ENCODE data around the gene DOCK4. TPM values are rescaled to one million over a fixed set of nuclear protein-coding genes. Genes with fewer than 3 reads are reported as not detected.

DOCK4 gene
- total and polyA plus RNA-seq, 4 donors, result 7.2 to 48.9 (median 12.8) TPM

GRCh38 chr7:111678986-111679385, 527.2 kb downstream of the DOCK4 start:
- no peak for DNase-seq (ENCODE audit: low spot score)
- TF ChIP-seq, protein P1, sequence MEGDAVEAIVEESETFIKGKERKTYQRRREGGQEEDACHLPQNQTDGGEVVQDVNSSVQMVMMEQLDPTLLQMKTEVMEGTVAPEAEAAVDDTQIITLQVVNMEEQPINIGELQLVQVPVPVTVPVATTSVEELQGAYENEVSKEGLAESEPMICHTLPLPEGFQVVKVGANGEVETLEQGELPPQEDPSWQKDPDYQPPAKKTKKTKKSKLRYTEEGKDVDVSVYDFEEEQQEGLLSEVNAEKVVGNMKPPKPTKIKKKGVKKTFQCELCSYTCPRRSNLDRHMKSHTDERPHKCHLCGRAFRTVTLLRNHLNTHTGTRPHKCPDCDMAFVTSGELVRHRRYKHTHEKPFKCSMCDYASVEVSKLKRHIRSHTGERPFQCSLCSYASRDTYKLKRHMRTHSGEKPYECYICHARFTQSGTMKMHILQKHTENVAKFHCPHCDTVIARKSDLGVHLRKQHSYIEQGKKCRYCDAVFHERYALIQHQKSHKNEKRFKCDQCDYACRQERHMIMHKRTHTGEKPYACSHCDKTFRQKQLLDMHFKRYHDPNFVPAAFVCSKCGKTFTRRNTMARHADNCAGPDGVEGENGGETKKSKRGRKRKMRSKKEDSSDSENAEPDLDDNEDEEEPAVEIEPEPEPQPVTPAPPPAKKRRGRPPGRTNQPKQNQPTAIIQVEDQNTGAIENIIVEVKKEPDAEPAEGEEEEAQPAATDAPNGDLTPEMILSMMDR (IDR thresholded peaks at IDR 0.05; ENCODE audit: low read depth, low read length, missing input control), result no peak
- no peak for TF ChIP-seq REST (IDR thresholded peaks at IDR 0.05)
- TF ChIP-seq RAD21 (IDR thresholded peaks at IDR 0.05), result no peak
- no peak for TF ChIP-seq MAX (IDR thresholded peaks at IDR 0.05)
- TF ChIP-seq FOXA1 (IDR thresholded peaks at IDR 0.05), result no peak
- TF ChIP-seq GABPA (IDR thresholded peaks at IDR 0.05 in 1 of 2, conservative IDR thresholded peaks at IDR 0.05 in 1 of 2), result no peak
- TF ChIP-seq, protein P2, sequence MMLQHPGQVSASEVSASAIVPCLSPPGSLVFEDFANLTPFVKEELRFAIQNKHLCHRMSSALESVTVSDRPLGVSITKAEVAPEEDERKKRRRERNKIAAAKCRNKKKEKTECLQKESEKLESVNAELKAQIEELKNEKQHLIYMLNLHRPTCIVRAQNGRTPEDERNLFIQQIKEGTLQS (IDR thresholded peaks at IDR 0.05), result no peak
- no peak for TF ChIP-seq HNF4A (conservative IDR thresholded peaks at IDR 0.05)
- TF ChIP-seq HNF4G (IDR thresholded peaks at IDR 0.05), result no peak
- TF ChIP-seq JUND (IDR thresholded peaks at IDR 0.05), result no peak
- no peak for TF ChIP-seq TAF1 (conservative IDR thresholded peaks at IDR 0.05)
- no peak for TF ChIP-seq ZBTB33 (IDR thresholded peaks at IDR 0.05)
- TF ChIP-seq SP1 (IDR thresholded peaks at IDR 0.05), result no peak
- no peak for TF ChIP-seq YY1 (IDR thresholded peaks at IDR 0.05)
- TF ChIP-seq FOXA2 (IDR thresholded peaks at IDR 0.05), result no peak
- TF ChIP-seq EGR1 (IDR thresholded peaks at IDR 0.05; ENCODE audit: low read depth in 2 of 2), result no peak
- no peak for TF ChIP-seq NR2F2 (IDR thresholded peaks at IDR 0.05)
- TF ChIP-seq RXRA (IDR thresholded peaks at IDR 0.05), result no peak
- no peaks in the 10 kb centered on the region for H3K36me3 ChIP-seq (ENCODE audit: control insufficient read depth in 4 of 4, insufficient read depth in 3 of 4, low read depth in 1 of 4, low read length in 3 of 4)
- H3K27me3 ChIP-seq (ENCODE audit: control insufficient read depth in 4 of 4, insufficient read depth in 4 of 4, low read length in 3 of 4), result no peaks in the 10 kb centered on the region
- H3K9ac ChIP-seq (ENCODE audit: low read depth in 1 of 2, low read length in 2 of 2), result no peak overlapping the region
- H3K27ac ChIP-seq (ENCODE audit: low read depth in 1 of 2, low read length in 2 of 2), result no peak overlapping the region
- no peaks in the 10 kb centered on the region for H3K4me1 ChIP-seq (ENCODE audit: control insufficient read depth in 4 of 4, insufficient read depth in 4 of 4, low read length in 3 of 4)
- no peaks in the 10 kb centered on the region for H3K9me3 ChIP-seq (ENCODE audit: control insufficient read depth in 4 of 4, low read length in 3 of 4)
- WGBS, result 42% methylated on average over 2 of the region's 2 CpGs
- H3K4me3 ChIP-seq (ENCODE audit: low read depth in 1 of 3, low read length in 3 of 3), result no peak overlapping the region

Measured in liver (tissue), 9 donors.